ENCODE measurements around the gene KRT33A.

- TF ChIP-seq CTCF (IDR thresholded peaks at IDR 0.05): no peak
- TF ChIP-seq POLR2A (IDR thresholded peaks at IDR 0.05): no peak
Observed at GRCh38 chr17:41326173-41327145, 24.2 kb downstream of the KRT33A start.
